CD4-positive, alpha-beta memory T cell (primary cell): ENCODE results near the gene ABHD8. TPM values are rescaled to one million over a fixed set of nuclear protein-coding genes. Genes with fewer than 3 reads are reported as not detected.

ENCODE experiments used
- CTCF ChIA-PET: fragments of 350-600 bp; sonication (Branson Sonifier 250); formaldehyde crosslinking; loops from one replicate; lab custom pipeline; 2021; ENCODE audit warnings: inconsistent platforms; ENCODE audit not compliant: partially characterized antibody; lab: Charles Lee
- POLR2A ChIA-PET: fragments of 350-600 bp; sonication (Branson Sonifier 250); formaldehyde crosslinking; loops from one replicate; lab custom pipeline; 2021; ENCODE audit not compliant: partially characterized antibody; lab: Charles Lee
- DNase-seq, 5 donors: peaks; one replicate each; pipeline versions ENCODE4 v3.0.0 to v3.0.0-alpha.2; 2020 to 2022; ENCODE audit warnings: mixed read lengths in 1 of 5
- H3K27ac ChIP-seq: one replicate; pipeline ENCODE4 v1.7.0; 2013; ENCODE audit warnings: low read depth, low read length
- H3K27me3 ChIP-seq: 2 replicates; pipeline ENCODE4 v1.7.0; 2013; ENCODE audit warnings: mild to moderate bottlenecking, low read length, moderate library complexity; ENCODE audit not compliant: insufficient read depth
- H3K36me3 ChIP-seq: 2 replicates; pipeline ENCODE4 v1.7.0; 2013; ENCODE audit warnings: mild to moderate bottlenecking, low read length, moderate library complexity; ENCODE audit not compliant: insufficient read depth
- H3K4me1 ChIP-seq: 2 replicates; pipeline ENCODE4 v1.7.0; 2013; ENCODE audit warnings: mild to moderate bottlenecking, low read length, moderate library complexity; ENCODE audit not compliant: insufficient read depth
- H3K4me3 ChIP-seq, 2 donors: one replicate each; pipeline ENCODE4 v1.7.0; 2013; ENCODE audit warnings: low read length in 2 of 2, mild to moderate bottlenecking in 1 of 2
- H3K9me3 ChIP-seq, 2 donors: one replicate each; pipeline ENCODE4 v1.7.0; 2013; ENCODE audit warnings: low read length in 2 of 2, control low read depth in 1 of 2; ENCODE audit not compliant: control insufficient read depth in 1 of 2
- H3K27ac Mint-ChIP-seq, 7 donors: one replicate each; pipeline ENCODE4 v1.8.0; 2020 to 2021; ENCODE audit warnings: mixed read lengths in 7 of 7, mild to moderate bottlenecking in 6 of 7, inconsistent platforms in 3 of 7, moderate library complexity in 3 of 7
- H3K27me3 Mint-ChIP-seq, 2 donors: one replicate each; pipeline ENCODE4 v1.8.0; 2020 to 2021; ENCODE audit warnings: mixed read lengths in 2 of 2
- H3K36me3 Mint-ChIP-seq, 2 donors: one replicate each; pipeline ENCODE4 v1.8.0; 2020 to 2021; ENCODE audit warnings: mixed read lengths in 2 of 2, inconsistent platforms in 1 of 2, mild to moderate bottlenecking in 1 of 2
- H3K4me1 Mint-ChIP-seq, 4 donors: one replicate each; pipeline ENCODE4 v1.8.0; 2020 to 2021; ENCODE audit warnings: mixed read lengths in 4 of 4, mild to moderate bottlenecking in 1 of 4
- H3K4me3 Mint-ChIP-seq, 8 donors: one replicate each; pipeline ENCODE4 v1.8.0; 2020 to 2021; ENCODE audit warnings: mixed read lengths in 8 of 8, mild to moderate bottlenecking in 7 of 8, moderate library complexity in 6 of 8, inconsistent platforms in 3 of 8
- H3K9me3 Mint-ChIP-seq, 8 donors: one replicate each; pipeline ENCODE4 v1.8.0; 2020 to 2021; ENCODE audit warnings: mixed read lengths in 8 of 8, mild to moderate bottlenecking in 5 of 8, inconsistent platforms in 3 of 8, moderate library complexity in 1 of 8
- intact Hi-C: fragments of 100-400 bp; cut with micrococcal nuclease; formaldehyde crosslinking; loops from one replicate; pipeline ENCODE4 v1.15.1; 2023
- polyA plus RNA-seq, 2 donors: library from polyadenylated mRNA; unstranded; fragments of 300-500 nt; fragmentation: Illumina TruSeq; gene quantifications; one replicate each; pipeline ENCODE4 v1.2.3, GENCODE V29; 2021
- total RNA-seq, 2 experiments: library from RNA; stranded (reverse); gene quantifications; one replicate each; pipeline ENCODE4 v1.2.3, GENCODE V29; 2021

ABHD8 gene
- total and polyA plus RNA-seq, 4 experiments from 2014 or later: 6.0 to 10.1 (median 8.6) TPM

DNA sequence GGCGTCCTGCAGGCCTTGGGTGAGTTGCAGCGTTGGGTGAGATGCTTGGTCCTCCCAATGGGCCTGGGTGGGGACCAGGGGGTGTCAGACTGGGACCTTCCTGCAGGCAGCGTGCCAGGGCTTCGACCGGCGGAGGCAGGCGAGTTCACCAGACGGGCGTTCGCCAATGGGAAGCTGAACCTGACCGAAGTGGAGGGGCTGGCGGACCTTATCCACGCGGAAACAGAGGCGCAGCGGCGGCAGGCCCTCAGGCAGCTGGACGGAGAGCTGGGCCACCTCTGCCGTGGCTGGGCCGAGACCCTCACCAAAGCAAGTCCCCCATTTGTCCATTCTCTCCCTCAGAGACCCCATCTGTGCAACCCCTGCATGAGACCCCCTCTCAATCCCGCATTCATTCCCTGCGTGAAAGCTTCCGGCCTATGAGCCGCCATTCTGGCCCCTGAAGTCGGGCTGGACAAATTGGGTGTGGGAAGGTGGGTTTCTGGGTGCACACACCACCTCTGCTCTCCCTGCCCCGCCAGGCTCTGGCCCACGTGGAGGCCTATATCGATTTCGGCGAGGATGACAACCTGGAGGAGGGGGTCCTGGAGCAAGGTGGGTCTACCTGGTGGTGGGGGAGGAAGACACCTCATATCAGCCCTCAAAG is 35.3 kb upstream of the ABHD8 start:
- Mint-ChIP-seq H3K4me1 (peaks cover 15 to 42% (median 27%) of the 10 kb centered on the region in 4 donors), H3K36me3 (peaks cover 0 to 14% of the 10 kb centered on the region in 2 donors), H3K27me3 (no peaks in the 10 kb centered on the region), H3K27ac (peak overlapping the region in 3 of 7 donors; percentile 41 to 97 (median 69)), H3K4me3 (peak overlapping the region in 7 of 8 donors; percentile 90 to 98 (median 94)), H3K9me3 (peaks cover 0 to 1% (median 0%) of the 10 kb centered on the region in 8 donors)
- POLR2A ChIA-PET: interaction anchor here (1.2 to 2.1 kb wide), 3 partner anchors 10 to 155 kb away, joined by 3 to 10 read pairs (median 5); partner anchors contain the start of gene DDA1
- H3K4me1 ChIP-seq: peaks cover 36% of the 10 kb centered on the region
- DNase-seq: no peak
- no peaks in the 10 kb centered on the region for H3K9me3 ChIP-seq
- CTCF ChIA-PET: interaction anchor here (1.0 kb wide), 1 partner anchor 50 kb away, joined by 3 read pairs; no protein-coding TSS in a partner anchor
- no peaks in the 10 kb centered on the region for H3K36me3 ChIP-seq
- H3K4me3 ChIP-seq: peak overlapping the region; percentile 52 to 99
- peak overlapping the region; percentile 84 for H3K27ac ChIP-seq
- no peaks in the 10 kb centered on the region for H3K27me3 ChIP-seq
- intact Hi-C loops: loop anchor here (5.0 kb wide), 1 partner anchor 69 kb away; the partner anchor contains the start of gene BST2

DNA sequence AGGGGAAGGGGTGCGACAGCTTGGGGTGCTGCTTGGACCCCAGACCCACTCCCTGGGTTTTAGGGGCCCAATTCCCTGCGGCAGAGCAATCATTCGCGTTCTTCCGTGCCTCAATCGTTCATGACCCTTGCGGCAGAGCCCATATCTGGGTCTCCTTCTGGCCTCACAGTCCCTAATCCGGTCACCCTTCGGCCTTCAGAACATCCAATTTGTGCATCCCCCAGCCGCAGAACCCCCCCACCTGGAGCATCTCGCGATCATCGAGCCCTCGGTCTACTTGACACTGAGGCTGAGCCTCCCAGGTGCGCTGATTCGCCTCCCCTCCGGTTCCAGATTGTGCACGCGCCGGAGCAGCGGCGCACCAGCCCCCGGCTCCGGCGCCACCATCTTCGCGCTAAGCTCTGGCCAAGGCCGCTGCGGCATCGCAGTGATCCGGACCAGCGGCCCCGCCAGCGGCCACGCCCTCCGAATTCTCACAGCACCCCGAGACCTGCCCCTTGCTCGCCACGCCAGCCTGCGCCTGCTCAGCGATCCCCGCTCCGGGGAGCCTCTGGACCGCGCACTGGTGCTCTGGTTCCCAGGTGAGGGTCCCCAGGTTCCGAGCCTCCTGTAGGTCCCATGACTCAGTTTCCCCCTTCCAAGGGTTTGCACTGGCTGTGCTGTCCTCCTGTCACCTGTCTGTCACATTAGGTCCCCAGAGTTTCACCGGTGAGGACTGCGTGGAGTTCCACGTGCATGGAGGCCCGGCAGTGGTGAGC is 34.6 kb upstream of the ABHD8 start:
- Mint-ChIP-seq H3K4me1 (peaks cover 15 to 48% (median 31%) of the 10 kb centered on the region in 4 donors), H3K9me3 (peaks cover 0 to 1% (median 0%) of the 10 kb centered on the region in 8 donors), H3K27me3 (no peaks in the 10 kb centered on the region), H3K4me3 (peak overlapping the region; percentile 90 to 98 (median 94)), H3K27ac (peak overlapping the region; percentile 90 to 99 (median 97)), H3K36me3 (peaks cover 0 to 14% of the 10 kb centered on the region in 2 donors)
- ChIA-PET POLR2A (interaction anchor here (1.2 to 5.7 kb wide), 5 partner anchors 10 to 381 kb away, joined by 3 to 64 read pairs (median 5); partner anchors contain the start of genes ABHD8, DDA1, MAP1S and MRPL34), CTCF (no interaction called here)
- Histone ChIP-seq H3K4me3 (peak overlapping the region; percentile 52 to 99), H3K4me1 (peaks cover 42% of the 10 kb centered on the region), H3K27me3 (no peaks in the 10 kb centered on the region), H3K36me3 (no peaks in the 10 kb centered on the region), H3K9me3 (no peaks in the 10 kb centered on the region), H3K27ac (peak overlapping the region; percentile 84)
- intact Hi-C loops: loop anchor here (1.0 to 5.0 kb wide), 8 partner anchors 8 to 263 kb away; partner anchors contain the start of genes BABAM1, BST2, DDA1 and HAUS8
- peak in 1 of 5 donors; percentile 33 for DNase-seq

DNA sequence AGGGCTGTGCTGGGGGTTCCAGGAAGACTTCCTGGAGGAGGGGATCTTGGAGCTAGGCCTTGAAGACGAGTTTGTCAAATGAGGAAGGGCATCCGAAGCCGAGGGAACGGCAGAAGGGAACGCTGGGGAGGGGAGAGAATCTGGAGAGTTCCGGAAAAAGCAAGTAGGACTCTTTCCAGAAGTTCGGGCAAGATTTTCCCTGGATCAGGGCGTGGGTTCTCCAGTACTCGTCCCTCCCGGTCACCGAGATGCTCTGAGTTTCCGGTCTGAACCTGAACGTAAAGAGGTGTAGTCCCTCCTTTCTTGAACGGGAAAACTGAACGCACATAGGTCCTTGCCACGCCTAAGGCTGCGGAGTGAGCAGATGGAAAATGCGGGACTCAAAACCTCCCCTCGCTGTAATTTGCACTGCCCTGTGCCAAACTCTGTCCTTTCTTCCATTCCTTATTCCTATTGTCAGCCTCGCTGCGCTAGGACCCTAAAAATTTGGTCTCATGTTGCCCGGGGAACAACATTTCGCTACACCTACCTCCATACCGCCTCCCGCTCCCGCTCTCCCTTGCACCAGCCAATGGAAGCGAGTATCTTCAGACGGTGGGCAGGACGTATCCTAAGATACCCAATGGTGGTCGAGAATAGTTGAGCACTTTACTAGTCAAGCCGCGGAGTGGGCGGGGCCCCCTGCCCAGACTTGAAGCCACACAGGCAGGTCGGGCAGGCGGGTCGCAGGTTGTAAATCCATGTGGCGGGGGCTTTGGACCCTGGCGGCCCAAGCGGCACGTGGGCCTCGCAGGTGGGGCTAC is 33.8 kb upstream of the ABHD8 start, which contains the start of gene GTPBP3:
TSS of gene GTPBP3 (plus strand) at position 682 of the 803 bp plus-strand sequence. CDS start at position 741, 59 bp downstream.
- Mint-ChIP-seq H3K9me3 (peaks cover 0 to 1% (median 0%) of the 10 kb centered on the region in 8 donors), H3K4me1 (peaks cover 18 to 53% (median 32%) of the 10 kb centered on the region in 4 donors), H3K27ac (peak within 1 kb of the TSS; percentile 90 to 99 (median 97)), H3K4me3 (peak within 1 kb of the TSS; percentile 90 to 98 (median 94)), H3K36me3 (peaks cover 0 to 14% of the 10 kb centered on the region in 2 donors), H3K27me3 (no peaks in the 10 kb centered on the region)
- DNase-seq: peak; percentile 93 to 99 (median 97)
- ChIA-PET POLR2A (interaction anchor here (1.6 to 5.7 kb wide), 6 partner anchors 9 to 382 kb away, joined by 3 to 64 read pairs (median 14); partner anchors contain the start of genes ABHD8, DDA1, MAP1S and MRPL34), CTCF (interaction anchor here (1.0 kb wide), 1 partner anchor 33 kb away, joined by 3 read pairs; no protein-coding TSS in a partner anchor)
- Histone ChIP-seq H3K4me3 (peak within 1 kb of the TSS; percentile 52 to 99), H3K9me3 (no peaks in the 10 kb centered on the region), H3K27ac (peak within 1 kb of the TSS; percentile 84), H3K27me3 (no peaks in the 10 kb centered on the region), H3K4me1 (peaks cover 47% of the 10 kb centered on the region), H3K36me3 (no peaks in the 10 kb centered on the region)
- intact Hi-C loops: loop anchor here (1.0 to 5.0 kb wide), 8 partner anchors 9 to 262 kb away; partner anchors contain the start of genes BABAM1, BST2, DDA1 and HAUS8

DNA sequence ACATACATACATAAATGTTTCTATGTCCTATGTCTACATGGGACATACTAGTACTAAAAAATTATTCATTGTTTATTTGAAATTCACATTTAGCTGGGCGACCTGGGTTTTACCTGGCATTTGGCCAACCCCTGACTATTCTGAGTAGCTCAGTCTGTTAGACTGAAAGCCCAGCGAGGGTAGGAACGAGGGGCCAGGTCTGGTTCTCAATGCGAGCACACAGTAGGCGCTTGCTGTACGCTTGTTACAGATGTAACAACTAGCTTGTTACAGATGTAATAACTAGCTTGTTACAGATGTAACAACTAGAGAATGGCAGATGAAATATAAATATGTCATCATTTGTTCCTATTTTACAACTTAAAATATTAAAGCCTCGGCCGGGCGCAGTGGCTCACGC is 32.4 kb upstream of the ABHD8 start:
- Mint-ChIP-seq H3K9me3 (peaks cover 0 to 1% (median 0%) of the 10 kb centered on the region in 8 donors), H3K4me3 (peak overlapping the region in 7 of 8 donors; percentile 26 to 96 (median 86)), H3K4me1 (peaks cover 18 to 55% (median 35%) of the 10 kb centered on the region in 4 donors), H3K27ac (peak overlapping the region in 2 of 7 donors; percentile 74 to 90), H3K36me3 (peaks cover 0 to 14% of the 10 kb centered on the region in 2 donors), H3K27me3 (no peaks in the 10 kb centered on the region)
- peak overlapping the region; percentile 71 for H3K27ac ChIP-seq
- intact Hi-C loops: loop anchor here (2.0 to 5.0 kb wide), 2 partner anchors 43 to 72 kb away; partner anchors contain the start of gene BST2
- ChIA-PET POLR2A (interaction anchor here (0.8 to 5.7 kb wide), 14 partner anchors 9 to 210 kb away, joined by 3 to 64 read pairs (median 4); partner anchors contain the start of genes ABHD8, BABAM1, BST2 and DDA1), CTCF (interaction anchor here (1.1 to 3.2 kb wide), 6 partner anchors 11 to 54 kb away, joined by 5 to 11 read pairs (median 8); partner anchors contain the start of genes DDA1 and MRPL34)
- no peaks in the 10 kb centered on the region for H3K9me3 ChIP-seq
- DNase-seq: no peak
- no peaks in the 10 kb centered on the region for H3K27me3 ChIP-seq
- H3K4me3 ChIP-seq: no peak overlapping the region
- peaks cover 47% of the 10 kb centered on the region for H3K4me1 ChIP-seq
- H3K36me3 ChIP-seq: no peaks in the 10 kb centered on the region

DNA sequence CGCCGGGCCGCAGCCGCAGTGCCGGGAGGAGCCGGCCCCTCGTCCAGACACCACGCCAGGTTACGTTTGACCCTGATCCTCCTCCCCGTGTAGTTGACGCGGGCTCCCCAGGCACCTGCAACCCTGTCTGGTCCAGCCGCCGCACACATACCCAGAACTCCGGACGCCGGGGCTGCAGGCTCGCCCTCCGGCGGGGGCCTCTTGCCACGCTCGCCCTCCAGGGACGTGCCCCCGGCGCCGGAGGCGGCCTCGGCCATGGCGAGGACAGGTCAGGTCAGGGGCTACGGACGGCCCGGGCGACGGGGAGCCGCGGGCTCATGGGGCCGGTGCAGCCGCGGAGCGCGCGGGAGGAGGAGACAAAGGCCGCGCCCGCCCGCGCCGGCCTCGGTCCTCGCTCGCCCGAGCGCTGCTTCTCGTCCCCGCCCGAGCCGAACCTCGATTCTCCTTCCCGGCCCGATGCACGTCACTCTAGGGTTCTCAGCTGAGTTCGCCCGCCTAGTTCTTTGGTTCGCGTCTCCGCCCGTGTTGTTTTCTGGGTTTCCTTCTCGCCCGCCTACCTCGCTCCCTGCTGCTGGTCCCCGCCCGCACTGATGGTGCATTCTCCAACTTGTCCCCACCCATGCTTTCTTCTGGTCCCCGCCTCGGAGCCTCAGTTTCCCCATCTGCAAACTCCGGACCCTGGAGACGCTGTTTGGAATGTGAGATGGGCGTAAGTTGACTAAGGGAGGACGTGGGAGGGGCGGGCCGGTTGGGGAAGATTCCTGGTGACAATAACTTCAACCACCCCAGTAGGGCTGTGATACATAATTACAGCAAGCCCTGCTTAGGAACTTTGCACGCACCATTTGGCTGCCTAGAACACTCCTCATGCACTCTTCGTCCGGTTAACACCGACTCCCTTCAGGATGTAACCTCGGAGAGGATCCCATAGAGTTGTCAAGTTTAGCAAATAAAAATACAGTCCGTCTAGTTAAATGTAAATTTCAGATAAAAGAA is 31.5 kb upstream of the ABHD8 start, which contains the start of gene ANO8:
TSS of gene ANO8 (minus strand) at position 442 of the 996 bp plus-strand sequence. CDS start at position 257, 185 bp downstream.
- DNase-seq: peak; percentile 94 to 97 (median 96)
- H3K4me1 ChIP-seq: peaks cover 47% of the 10 kb centered on the region
- H3K9me3 Mint-ChIP-seq: peaks cover 0 to 1% (median 0%) of the 10 kb centered on the region in 8 donors
- H3K36me3 ChIP-seq: no peaks in the 10 kb centered on the region
- no peaks in the 10 kb centered on the region for H3K9me3 ChIP-seq
- peaks cover 18 to 61% (median 38%) of the 10 kb centered on the region in 4 donors for H3K4me1 Mint-ChIP-seq
- H3K27me3 Mint-ChIP-seq: no peaks in the 10 kb centered on the region
- peak within 1 kb of the TSS; percentile 71 to 76 for H3K4me3 ChIP-seq
- peak within 1 kb of the TSS; percentile 89 to 97 (median 92) for H3K27ac Mint-ChIP-seq
- peak within 1 kb of the TSS; percentile 88 to 96 (median 90) for H3K4me3 Mint-ChIP-seq
- intact Hi-C loops: loop anchor here (1.0 to 5.0 kb wide), 3 partner anchors 42 to 73 kb away; partner anchors contain the start of gene BST2
- H3K27me3 ChIP-seq: no peaks in the 10 kb centered on the region
- ChIA-PET POLR2A (interaction anchor here (0.8 to 5.7 kb wide), 17 partner anchors 9 to 209 kb away, joined by 3 to 64 read pairs (median 5); partner anchors contain the start of genes ABHD8, BABAM1, BST2 and DDA1), CTCF (interaction anchor here (0.8 to 3.2 kb wide), 7 partner anchors 12 to 55 kb away, joined by 3 to 11 read pairs (median 7); partner anchors contain the start of genes DDA1 and MRPL34)
- H3K36me3 Mint-ChIP-seq: peaks cover 0 to 14% of the 10 kb centered on the region in 2 donors
- peak within 1 kb of the TSS; percentile 71 for H3K27ac ChIP-seq
